Germinal center (tissue), 1 donor: ENCODE data around the gene GNG7.

Source experiments
- DNase-seq: peaks from one replicate; pipeline ENCODE4 v3.0.0; 2012; ENCODE audit warnings: mixed read lengths, low spot score

Gene GNG7

DNA sequence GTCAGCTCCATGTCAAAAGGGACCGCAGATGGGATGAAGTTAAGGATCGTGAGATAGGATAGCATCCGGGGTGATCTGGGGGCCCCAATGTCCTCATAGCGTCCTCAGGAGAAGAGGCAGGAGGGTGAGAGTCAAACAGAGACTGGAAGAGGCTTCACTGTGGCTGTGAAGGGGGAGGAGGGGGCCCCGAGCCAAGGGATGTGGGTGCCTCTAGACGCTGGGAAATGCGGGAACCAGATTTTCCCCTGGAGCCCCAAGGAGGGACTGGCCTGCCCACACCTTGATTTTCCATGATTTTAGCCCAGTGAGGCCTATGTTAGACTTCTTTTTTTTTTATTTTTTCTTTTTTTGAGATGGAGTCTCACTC is 61.2 kb downstream of the GNG7 start:
- no peak for DNase-seq

DNA sequence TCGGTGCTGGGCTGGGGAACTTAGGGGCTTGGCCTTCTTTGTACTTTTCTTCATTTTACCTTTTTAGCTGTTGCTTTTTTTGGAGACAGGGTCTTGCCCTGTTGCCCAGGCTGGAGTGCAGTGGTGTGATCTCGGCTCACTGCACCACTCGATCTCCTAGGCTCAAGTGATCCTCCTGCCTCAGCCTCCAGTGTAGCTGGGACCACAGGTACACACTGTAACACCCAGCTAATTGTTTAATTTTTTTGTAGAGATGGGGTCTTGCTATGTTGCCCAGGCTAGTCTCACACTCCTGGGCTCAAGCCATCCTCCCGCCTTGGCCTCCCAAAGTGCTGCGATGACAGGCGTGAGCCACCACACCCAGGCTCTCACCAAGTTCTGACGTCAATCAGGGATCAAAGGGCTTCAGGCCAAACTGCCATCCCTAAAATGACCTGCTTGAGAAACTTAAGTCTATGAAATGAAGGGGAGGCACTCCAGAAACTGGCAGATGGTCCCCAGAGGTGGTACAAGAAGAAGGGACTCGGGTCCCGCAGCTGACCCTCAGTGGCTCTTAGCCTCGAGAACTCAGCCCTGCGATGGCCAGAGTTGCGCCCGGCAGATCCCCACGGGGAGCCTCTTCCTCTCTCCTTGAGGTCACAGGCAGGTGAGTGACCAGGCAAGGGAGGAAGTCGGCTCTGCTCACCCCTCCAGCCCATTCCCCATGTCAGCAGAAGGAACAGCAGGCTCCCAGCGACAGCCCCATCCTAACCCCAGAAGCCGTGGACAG is 61.7 kb downstream of the GNG7 start:
- no peak for DNase-seq

DNA sequence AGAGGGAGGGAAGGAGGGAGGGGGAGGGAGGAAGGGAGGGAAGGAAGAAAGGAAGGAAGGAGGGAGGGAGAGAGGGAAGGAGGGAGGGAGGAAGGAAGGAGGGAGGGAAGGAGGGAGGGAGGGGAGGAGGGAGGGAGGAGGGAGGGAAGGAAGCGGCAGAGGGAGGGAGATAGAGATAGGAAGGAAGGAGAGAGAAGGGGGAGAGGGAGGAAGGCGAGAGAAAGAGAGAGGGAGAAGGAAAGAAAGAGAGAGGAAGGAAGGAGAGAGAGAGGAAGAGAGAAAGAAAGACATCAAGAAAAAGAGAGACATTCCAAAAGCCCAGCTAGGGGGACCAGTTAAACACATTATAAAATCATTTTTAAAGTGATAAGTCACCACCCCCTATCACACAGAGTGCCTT is 62.5 kb downstream of the GNG7 start:
- DNase-seq: no peak

DNA sequence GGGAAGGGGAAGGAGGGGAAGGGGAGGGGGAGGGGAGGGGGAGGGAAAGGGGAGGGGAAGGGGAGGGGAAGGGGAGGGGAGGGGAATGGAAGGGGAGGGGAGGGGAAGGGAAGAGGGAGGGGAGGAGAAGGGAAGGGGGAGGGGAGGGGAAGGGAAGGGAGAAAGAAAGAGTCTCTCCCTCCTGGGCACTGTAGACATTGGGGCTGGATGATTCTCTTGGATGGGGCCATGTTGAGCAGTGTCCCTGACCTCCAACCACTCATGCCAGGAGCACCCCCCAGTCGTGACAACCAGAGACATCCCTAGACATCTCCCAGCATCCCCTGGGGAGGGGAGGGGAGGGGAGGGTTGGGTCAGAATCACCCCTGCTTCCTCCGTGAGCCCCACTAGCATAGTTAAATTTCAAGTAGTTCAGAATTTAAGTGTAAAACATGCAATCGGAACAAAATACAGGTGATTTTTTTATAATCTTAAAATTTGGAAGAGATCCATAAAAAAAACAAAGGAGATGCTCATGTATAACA is 64.0 kb downstream of the GNG7 start:
- no peak for DNase-seq

DNA sequence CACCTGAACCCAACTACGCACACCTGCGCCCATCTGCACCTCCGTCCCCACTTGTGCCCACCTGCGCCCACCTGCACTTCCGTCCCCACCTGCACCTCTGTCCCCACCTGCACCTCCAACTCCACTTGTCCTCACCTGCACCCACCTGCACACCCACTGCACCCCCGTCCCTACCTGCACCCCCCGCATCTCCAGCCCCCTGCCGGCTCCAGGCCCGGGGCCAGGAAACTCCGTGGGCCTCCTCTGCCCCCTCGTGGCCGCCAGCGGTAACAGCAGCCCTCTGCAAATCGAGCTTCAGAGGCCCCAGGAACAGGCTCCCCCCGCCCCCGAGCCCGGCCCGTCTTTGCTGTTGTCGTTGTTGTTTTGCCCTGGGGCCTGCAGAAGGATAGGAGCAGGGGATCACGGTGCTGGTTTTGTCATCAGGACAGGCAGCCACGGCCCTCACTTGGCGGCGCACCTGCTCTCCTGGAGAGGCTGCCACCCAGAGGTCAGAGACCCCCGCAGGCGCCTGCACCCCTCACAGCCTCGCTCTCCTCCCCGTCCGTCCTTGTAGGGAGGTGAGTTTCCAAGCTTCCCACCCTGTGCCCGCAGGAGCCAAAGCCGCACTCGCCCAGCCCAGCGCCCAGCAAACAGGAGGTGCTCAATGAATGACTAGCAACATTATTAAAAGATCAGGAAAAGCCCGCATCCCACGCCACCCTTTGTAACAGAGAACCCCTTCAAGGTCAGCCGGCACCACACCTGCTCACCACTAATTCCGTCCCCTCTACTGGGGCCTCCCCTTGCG is 65.4 kb downstream of the GNG7 start:
- peak; percentile 88 for DNase-seq

DNA sequence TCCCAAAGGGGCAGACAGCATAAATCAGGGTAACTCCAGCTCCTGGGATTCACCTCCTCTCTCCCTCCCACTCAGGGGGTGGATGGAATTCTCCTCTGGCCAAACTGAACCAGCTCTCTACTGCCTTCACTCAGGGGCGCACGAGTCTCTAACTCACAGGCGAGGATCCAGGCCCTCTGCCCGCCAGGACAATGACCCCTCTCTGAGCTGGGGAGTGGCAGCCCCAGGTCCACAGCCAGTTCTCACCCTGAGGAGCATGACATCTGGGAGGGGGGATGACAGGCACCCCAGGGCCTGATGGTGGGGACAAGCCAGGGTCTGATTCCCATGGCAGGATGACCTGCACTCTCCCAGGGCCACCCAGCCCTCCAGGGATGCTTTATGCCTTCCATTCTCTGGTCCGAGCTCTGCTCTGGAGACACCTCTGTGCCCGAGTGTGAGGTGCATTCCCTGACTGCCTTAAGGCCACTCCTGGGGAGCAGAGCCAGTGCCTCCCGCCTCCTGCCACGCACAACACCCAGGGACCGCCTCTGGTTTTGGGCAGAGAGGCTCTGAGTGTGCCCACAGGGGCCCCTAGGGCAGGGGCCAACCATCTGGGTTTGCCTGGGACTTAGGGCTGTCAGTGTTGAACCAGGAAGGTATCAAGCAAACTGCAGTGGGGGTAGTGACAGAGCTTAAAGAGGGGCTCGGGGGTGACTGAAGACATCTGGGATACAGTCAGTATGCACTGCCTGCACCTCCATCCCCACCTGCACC is 66.2 kb downstream of the GNG7 start:
- peak; percentile 52 for DNase-seq

DNA sequence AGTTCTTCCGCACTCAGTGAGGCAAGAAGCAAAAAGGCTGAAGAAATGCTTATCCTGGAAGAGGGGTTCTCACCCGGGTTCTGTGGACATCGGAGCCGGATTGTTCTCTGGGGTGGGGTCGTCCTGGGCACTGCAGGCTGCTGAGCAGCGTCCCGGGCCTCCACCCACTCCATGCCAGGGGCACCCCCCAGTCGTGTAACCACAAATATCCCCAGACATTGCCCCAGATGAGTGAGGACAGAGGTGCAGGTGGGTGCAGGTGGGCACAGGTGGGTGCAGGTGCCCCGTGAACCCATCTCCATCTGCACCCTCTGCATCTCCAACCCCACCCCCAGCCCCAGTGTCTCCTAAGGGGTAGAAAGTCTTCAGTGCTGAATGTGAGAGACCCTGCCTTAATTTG is 67.5 kb downstream of the GNG7 start:
- DNase-seq: no peak

DNA sequence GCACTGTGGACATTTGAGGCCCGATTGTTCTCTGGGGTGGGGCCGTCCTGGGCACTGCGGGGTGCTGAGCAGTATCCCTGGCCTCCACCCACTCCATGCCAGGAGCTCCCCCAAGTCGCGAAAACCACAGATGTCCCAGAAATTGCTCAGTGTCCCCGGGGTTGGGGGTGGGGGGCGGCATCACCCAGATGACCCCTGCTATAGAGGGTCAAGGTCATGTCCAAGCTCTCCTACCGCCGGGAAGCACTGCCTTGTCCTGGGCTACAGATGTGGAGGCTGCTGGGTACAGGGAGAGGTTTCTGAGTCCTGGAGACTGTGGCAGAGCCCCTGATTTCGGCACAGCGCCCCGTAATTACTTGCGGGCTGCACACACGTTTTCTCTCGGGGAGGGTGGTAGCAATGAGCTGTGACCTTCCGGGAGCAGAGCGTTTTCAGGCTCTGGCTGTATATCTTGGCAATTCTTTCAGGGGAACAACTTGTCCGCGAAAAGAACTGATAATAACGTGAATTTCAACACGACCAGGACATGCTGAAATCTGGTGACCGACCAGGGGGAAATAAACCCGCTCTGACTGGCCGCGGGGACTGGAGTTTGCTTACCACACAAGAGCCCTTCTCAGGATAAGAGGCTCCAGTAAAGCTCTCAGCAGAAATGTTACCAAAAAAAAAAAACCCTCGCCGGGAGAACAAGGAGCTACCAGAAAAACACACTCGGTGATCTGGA is 68.1 kb downstream of the GNG7 start:
- no peak for DNase-seq

DNA sequence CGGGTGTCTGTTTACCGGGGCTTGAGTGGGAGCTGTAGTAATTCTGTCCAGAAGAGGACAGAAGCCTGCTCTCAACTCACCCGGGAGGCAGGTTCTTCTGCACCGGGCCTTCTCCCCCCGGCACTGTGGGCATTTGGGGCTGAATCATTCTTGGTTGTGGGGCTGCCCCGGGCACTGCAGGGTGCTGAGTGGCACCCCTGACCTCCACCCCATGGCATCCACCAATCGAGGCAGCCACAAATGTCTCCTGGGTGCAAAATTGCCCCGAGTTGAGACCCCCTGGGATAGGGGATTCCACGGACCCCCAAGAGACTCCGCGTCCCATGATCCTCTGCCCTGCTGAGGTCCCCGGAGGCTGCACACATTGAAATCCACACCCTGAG is 68.8 kb downstream of the GNG7 start:
- DNase-seq: peak; percentile 26

DNA sequence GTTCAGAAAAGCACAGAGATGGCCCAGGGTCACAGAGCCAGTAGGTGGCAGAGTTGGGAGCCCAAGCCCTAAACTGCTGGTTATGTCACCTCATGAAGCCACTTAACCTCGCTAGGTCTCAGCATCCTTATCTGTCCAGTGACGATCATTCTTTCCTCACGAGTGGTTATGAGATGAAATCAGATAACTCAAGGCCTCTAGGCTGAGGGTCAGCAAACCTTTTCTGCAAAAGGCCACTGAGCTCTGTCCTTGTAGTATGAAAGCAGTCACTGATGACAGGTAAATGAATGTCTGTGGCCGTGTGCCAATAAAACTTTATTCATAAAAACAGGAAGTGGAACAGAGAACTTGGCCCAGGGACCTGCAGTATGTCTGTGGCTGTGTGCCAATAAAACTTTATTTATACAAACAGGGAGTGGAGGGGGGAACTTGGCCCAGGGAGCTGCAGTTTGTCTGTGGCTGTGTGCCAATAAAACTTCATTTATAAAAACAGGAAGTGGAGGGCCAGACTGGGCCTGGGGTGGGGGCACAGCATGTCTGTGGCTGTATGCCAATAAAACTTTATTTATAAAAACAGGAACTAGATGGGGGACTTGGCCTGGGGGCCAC is 71.2 kb downstream of the GNG7 start:
- peak; percentile 34 for DNase-seq

DNA sequence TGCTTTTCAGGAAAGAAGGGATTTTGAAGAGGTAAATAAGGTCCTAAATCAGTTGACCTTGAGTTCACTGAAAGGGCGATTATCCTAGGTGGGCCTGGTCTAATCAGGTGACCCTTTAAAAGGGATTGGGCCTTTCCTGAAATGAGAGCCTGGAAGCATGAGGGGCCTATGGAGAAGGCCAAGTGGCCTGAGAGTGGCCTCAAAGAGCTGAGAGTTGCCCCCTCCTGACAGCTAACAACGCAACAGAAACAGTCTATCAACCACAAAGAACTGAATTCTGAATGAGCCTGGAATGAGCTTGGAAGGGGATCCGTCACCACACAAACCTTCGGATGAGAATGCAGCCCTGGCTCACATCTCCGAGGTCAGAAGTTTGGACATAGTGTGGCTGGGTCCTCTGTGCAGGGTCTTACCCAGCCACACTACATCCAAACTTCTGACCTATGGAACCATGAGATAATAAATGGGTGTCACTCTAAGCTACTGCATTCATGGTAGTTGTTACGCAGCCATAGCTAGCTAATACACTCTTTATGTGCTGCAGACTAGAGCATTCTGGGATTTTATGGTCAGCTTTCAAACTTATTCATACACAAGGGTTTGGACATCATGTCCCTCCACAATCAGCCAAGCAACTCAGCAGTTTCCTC is 72.0 kb downstream of the GNG7 start:
- no peak for DNase-seq

DNA sequence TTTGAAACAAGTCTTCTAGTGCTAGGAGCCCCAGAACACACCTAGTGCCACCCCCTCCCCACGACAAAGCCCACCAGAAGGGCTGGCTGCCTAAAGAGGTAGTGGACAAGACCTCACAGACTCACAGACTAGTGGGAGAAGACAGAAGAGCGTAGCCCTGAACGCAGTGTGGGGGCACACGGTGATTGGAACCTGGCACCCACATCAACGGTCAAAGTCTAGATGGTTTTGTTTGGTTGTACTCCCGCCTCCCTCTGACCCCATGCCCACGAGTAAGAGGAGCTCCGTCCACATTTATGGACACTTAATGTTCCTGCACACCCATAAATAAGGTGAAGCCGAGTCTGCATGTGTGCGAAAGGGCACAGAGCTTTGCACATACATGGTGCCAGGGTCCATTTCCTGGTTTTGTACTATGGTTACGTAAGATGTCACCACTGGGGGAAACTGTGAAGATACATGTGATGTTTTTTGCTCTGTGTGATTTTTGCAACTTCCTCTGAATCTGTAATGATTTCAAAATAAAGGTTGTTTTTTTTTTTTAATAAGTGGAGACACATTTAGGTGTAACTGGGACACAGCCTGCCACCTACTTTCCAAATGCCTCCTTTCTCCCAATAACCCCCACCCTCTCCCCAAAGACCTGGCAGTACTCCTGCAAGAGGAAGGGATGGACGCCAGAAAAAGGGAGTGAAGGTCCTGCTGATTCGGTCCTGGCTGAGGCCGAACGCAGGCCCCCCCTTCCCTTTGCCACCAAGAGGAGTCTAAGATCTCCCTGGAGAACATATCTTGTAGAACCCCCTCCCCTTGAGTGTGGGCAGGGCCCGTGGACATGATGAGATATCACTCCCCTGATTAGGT is 72.8 kb downstream of the GNG7 start:
- no peak for DNase-seq

DNA sequence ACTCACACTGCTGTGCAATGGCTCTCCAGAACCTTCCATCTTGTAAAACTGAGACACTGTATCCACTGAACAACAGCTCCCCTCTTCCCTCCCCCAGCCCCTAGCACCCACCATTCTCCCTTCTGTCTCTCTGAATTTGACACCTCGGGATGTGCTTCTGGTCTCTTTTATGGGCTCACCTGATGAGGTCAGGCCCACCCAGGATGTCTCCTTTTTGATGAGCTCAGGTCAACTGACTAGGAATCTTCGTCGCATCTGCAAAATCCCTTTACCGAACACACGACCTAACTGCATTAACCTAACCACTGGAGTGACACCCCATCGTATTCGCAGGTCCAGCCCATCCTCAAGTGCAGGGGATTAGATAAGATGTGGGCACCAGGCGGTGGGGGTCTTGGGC is 73.9 kb downstream of the GNG7 start:
- no peak for DNase-seq

DNA sequence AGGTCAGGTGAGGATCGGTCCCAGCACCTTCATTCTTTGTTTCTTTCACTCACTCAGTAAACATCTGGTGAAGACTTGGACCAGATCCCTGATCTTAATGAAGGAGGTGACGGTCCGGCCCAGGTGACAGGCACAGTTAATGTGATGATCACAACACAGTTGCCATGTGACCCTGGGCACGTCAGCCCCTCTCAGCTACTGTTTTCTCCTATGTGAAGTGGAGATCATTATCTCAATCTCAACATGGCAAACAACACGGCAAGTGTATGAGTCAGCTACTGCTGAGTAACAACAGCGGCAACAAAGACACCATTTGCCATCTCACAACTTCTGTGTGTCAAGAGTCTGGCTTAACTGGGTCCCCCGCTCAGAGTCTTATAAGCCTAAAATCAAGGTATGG is 74.6 kb downstream of the GNG7 start:
- DNase-seq: no peak

DNA sequence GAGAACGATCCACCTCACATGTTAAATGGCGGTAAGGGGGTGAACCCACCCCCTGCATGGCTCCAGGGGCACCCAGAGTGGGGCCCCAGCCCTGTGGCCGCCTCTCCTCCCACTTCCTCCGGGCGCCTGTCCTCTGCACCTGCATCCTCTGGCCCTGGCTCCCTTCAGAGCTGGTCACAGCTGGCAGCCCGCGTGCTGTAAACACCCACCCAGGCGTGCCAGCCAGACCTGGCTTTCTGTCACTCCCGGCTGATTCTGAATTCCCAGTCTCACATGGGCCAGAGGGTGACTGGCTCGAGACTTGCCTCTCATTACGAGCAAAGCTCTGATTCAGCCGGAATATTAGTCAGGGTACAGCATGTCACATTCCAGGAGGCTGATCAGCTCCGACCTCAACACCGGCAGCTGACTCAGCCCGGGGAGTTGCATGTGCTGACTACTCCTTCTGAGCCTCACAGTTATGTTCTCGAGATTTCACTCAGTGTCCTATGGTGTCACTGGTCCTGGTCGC is 75.1 kb downstream of the GNG7 start:
- peak; percentile 78 for DNase-seq

DNA sequence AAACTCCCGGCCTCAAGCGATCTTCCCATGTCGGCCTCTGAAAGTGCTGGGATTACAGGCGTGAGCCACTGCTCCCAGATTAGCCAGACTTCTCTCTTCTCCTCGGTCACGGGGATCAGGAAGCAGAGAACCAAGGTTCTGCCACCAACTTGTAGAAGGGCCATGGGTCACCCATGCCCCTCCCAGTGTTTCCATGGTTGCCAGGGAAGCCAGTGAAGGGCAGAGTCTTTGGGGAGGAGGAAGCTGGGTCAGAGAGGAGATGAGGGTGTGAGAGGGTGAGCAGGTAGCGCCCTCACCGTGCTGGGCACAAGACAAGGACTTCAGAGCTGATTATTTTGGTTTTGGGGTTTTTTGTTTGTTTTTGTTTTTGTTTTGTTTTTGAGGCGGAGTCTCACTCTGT is 77.1 kb downstream of the GNG7 start:
- no peak for DNase-seq

DNA sequence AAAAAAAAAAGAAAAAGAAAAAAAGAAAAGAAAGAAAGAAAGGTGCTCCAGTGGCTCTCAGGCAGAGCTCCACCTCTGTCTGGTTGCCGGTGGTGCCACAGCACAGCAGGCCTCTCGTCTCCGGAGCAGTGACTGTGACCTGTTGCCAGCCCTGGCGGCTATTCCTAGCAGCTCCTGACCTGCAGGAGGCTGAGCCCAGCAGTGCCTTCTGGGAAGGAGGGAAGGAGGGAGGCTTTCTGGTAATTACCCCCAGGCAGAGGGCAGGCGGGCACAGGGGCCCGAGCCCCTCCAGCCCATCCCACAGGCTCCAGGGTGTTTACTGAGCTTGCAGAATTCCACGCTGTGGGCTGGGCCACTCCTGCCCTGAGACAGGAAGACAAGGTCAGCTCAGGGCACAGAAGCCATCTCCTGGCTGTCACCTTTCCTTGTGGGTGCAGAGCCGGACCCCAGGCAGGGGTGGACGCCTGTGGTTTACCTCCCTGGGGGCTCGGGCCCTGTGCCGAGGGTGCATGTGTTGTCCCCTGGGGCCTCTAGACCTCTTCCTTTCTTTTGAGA is 77.9 kb downstream of the GNG7 start:
- DNase-seq: peak; percentile 64

DNA sequence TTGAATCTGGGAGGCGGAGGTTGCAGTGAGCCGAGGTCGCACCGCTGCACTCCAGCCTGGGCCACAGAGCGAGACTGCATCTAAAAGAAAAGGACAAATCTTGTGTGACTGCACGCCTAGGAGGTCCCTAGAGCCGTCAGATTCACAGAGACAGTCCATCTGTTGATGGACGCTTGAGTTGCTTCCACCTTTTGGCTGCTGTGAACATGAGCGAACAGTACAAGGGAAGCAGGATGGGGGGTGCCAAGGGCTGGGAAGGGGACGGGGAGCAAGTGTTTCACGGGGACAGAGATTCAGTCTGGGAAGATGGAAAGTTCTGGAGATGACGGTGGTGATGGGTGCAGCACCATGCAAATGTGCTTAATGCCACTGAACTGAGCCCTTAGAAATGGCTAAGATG is 78.7 kb downstream of the GNG7 start:
- DNase-seq: no peak

DNA sequence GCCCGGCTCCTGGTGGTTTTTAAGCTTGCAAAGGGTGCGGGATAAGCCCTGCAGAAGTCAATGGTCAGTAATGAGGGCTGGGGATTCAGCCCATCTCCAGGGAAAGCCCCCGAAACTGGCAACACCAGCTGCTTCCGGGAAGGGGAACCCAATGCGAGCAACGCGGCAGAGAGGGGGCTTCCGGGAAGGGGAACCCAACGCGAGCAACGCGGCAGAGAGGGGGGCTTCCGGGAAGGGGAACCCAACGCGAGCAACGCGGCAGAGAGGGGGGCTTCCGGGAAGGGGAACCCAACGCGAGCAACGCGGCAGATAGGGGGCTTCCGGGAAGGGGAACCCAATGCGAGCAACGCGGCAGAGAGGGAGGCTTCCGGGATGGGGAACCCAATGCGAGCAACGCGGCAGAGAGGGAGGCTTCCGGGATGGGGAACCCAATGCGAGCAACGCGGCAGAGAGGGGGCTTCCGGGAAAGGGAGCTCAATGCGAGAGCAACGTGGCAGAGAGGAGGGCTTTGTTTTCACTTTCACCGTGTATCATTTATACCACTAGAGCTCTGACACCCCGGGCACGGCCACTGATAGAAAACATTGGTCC is 80.0 kb downstream of the GNG7 start:
- peak; percentile 51 for DNase-seq
